22Rv1 (cell line): Measurements from ENCODE around the gene R3HDM2.

Source experiments
- ZFX ChIP-seq: fragments of 450-650 bp; IDR thresholded peaks from 2 replicates; pipeline ENCODE4 v1.6.1; 2017; ENCODE audit warnings: antibody characterized with exemption, borderline replicate concordance
- TF ChIP-seq, protein P1 (sequence below): fragments of 450-650 bp; IDR thresholded peaks from 2 replicates; pipeline ENCODE4 v1.5.1; 2017; ENCODE audit warnings: mild to moderate bottlenecking

- TF ChIP-seq, protein P1, sequence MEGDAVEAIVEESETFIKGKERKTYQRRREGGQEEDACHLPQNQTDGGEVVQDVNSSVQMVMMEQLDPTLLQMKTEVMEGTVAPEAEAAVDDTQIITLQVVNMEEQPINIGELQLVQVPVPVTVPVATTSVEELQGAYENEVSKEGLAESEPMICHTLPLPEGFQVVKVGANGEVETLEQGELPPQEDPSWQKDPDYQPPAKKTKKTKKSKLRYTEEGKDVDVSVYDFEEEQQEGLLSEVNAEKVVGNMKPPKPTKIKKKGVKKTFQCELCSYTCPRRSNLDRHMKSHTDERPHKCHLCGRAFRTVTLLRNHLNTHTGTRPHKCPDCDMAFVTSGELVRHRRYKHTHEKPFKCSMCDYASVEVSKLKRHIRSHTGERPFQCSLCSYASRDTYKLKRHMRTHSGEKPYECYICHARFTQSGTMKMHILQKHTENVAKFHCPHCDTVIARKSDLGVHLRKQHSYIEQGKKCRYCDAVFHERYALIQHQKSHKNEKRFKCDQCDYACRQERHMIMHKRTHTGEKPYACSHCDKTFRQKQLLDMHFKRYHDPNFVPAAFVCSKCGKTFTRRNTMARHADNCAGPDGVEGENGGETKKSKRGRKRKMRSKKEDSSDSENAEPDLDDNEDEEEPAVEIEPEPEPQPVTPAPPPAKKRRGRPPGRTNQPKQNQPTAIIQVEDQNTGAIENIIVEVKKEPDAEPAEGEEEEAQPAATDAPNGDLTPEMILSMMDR: no peak
- no peak for TF ChIP-seq ZFX
These were observed 189.2 kb downstream of the R3HDM2 start for GRCh38 chr12:57241402-57242310.
